ENCODE data around the gene NCAPH2. TPM values are rescaled to one million over a fixed set of nuclear protein-coding genes. Genes with fewer than 3 reads are reported as not detected.

NCAPH2 gene
- total RNA-seq, 4 donors from 2014 or later, result 27.7 to 48.2 (median 29.5) TPM

GRCh38 chr22:50569041-50569459, 61.0 kb downstream of the NCAPH2 start:
- no peak for ATAC-seq (ENCODE audit: low FRiP score)
- DNase-seq (ENCODE audit: low spot score), result no peak

GRCh38 chr22:50569896-50570535, 62.0 kb downstream of the NCAPH2 start:
- no peak for TF ChIP-seq CTCF (IDR thresholded peaks at IDR 0.05)
- no peak for ATAC-seq (ENCODE audit: low FRiP score)
- no peak for DNase-seq (ENCODE audit: low spot score)

More at GRCh38 chr22:50569041-50569459, 61.0 kb downstream of the NCAPH2 start:
- no peak for TF ChIP-seq CTCF (IDR thresholded peaks at IDR 0.05)

- ATAC-seq (ENCODE audit: low FRiP score), result no peak
- no peak for DNase-seq (ENCODE audit: low spot score)
- TF ChIP-seq CTCF (IDR thresholded peaks at IDR 0.05), result no peak
These were observed 62.8 kb downstream of the NCAPH2 start for GRCh38 chr22:50570861-50571260.

GRCh38 chr22:50571264-50572175, 63.5 kb downstream of the NCAPH2 start:
- no peak for ATAC-seq (ENCODE audit: low FRiP score)

GRCh38 chr22:50572965-50573364, 64.9 kb downstream of the NCAPH2 start:
- no peak for DNase-seq (ENCODE audit: low spot score)
- no peak for ATAC-seq (ENCODE audit: low FRiP score)
- no peak for TF ChIP-seq CTCF (IDR thresholded peaks at IDR 0.05)

More at GRCh38 chr22:50571264-50572175, 63.5 kb downstream of the NCAPH2 start:
- TF ChIP-seq CTCF (IDR thresholded peaks at IDR 0.05), result no peak
- no peak for DNase-seq (ENCODE audit: low spot score)

- DNase-seq (ENCODE audit: low spot score), result no peak
- no peak for TF ChIP-seq CTCF (IDR thresholded peaks at IDR 0.05)
- no peak for ATAC-seq (ENCODE audit: low FRiP score)
These were observed 65.7 kb downstream of the NCAPH2 start for GRCh38 chr22:50573491-50574382.
